Neural crest cell (in vitro differentiated cells): ENCODE data around the gene MMP28. TPM values are rescaled to one million over a fixed set of nuclear protein-coding genes. Genes with fewer than 3 reads are reported as not detected.

Experiments used
- DNase-seq: peaks from one replicate; pipeline ENCODE4 v3.0.0; 2021; ENCODE audit warnings: low read depth, mixed read lengths, low spot score
- H3K27ac Mint-ChIP-seq: one replicate; pipeline ENCODE4 v1.8.0; 2021; ENCODE audit warnings: mild to moderate bottlenecking, mixed read lengths; ENCODE audit not compliant: unreplicated experiment
- H3K27me3 Mint-ChIP-seq: 2 replicates; pipeline ENCODE4 v1.8.0; 2021; ENCODE audit warnings: low read depth, mild to moderate bottlenecking, mixed read lengths
- H3K36me3 Mint-ChIP-seq: 2 replicates; pipeline ENCODE4 v1.8.0; 2021; ENCODE audit warnings: low read depth, mild to moderate bottlenecking, mixed read lengths
- H3K4me1 Mint-ChIP-seq: 2 replicates; pipeline ENCODE4 v1.8.0; 2021; ENCODE audit warnings: mixed read lengths
- H3K4me3 Mint-ChIP-seq: one replicate; pipeline ENCODE4 v1.8.0; 2021; ENCODE audit warnings: mild to moderate bottlenecking, mixed read lengths
- H3K9me3 Mint-ChIP-seq: 2 replicates; pipeline ENCODE4 v1.8.0; 2021; ENCODE audit warnings: mixed read lengths
- total RNA-seq: library from RNA; stranded (reverse); gene quantifications from 2 replicates; pipeline ENCODE4 v1.2.1, GENCODE V29; 2021
- TF ChIP-seq, protein P1 (sequence below): fragments of 200-600 bp; sonication (generic); conservative IDR thresholded peaks from 2 replicates; pipeline ENCODE4 v1.5.0; 2021; ENCODE audit warnings: antibody characterized with exemption, mild to moderate bottlenecking

The MMP28 gene
- total RNA-seq, 1 donor from 2014 or later = 0.68 TPM

DNA sequence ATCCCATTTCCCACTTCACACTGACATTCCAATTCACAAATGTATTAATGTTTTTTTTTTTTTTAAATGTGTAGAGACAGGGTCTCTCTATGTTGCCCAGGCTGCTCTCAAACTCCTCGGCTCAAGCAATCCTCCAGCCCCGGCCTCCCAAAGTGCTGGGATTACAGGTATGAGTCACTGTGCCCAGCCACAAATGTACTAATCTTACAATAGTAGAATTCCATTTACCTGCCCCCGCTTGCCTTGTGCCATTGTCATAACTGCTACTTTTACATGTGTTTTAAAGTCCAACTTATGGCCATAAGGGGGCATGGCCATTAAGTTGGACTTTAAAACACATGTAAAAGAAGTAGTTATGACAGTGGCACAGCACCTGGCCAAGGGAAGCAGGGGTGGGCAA is 4.6 kb downstream of the MMP28 start:
- peaks cover 67% of the 10 kb centered on the region for H3K27me3 Mint-ChIP-seq
- DNase-seq = no peak
- H3K9me3 Mint-ChIP-seq = no peaks in the 10 kb centered on the region
- no peak overlapping the region for H3K4me3 Mint-ChIP-seq
- no peak overlapping the region for H3K27ac Mint-ChIP-seq
- TF ChIP-seq, protein P1, sequence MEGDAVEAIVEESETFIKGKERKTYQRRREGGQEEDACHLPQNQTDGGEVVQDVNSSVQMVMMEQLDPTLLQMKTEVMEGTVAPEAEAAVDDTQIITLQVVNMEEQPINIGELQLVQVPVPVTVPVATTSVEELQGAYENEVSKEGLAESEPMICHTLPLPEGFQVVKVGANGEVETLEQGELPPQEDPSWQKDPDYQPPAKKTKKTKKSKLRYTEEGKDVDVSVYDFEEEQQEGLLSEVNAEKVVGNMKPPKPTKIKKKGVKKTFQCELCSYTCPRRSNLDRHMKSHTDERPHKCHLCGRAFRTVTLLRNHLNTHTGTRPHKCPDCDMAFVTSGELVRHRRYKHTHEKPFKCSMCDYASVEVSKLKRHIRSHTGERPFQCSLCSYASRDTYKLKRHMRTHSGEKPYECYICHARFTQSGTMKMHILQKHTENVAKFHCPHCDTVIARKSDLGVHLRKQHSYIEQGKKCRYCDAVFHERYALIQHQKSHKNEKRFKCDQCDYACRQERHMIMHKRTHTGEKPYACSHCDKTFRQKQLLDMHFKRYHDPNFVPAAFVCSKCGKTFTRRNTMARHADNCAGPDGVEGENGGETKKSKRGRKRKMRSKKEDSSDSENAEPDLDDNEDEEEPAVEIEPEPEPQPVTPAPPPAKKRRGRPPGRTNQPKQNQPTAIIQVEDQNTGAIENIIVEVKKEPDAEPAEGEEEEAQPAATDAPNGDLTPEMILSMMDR = no peak
- H3K36me3 Mint-ChIP-seq = no peaks in the 10 kb centered on the region
- H3K4me1 Mint-ChIP-seq = peaks cover 16% of the 10 kb centered on the region

DNA sequence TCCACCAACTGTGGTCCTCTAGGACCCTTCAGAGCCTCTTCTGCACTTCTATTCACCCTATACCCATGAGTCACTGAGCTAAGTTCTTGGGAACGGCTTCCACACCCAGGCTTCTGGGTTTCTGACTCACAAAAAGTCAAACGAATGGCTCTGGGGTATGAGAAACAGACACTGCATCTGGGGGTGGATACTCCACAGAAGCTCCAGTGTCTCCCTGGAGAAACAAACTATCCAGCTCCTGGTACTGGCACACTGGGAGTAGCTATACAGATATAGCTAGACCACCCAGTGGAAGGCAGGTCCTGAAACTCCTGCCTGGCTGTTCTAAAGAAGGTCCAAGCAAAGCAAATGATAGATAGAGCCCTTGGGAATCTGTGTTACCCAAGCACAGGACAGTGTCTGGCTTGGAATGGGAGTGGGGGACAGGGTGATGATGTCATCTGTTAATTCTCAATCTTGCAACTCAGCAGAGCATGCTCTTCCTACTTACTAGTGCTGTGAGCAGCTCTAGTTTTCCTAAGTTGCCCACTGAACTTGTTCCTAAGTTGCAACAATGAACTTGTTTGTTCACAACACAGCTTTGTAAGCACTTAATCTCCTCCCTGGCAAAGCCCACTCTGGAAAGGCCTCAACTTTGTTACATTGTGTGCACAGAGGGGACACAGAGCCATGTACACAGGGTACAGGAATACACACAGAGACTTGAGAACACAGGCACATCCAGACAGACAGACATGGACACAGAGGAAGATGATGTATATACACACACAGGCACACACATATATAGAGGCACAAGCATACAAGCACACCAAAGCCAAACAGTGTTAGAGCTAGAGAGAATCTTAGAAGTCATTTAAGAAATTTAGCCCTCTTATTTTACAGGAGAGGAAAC is 6.7 kb downstream of the MMP28 start:
- Mint-ChIP-seq H3K27ac (no peak overlapping the region), H3K27me3 (peaks cover 49% of the 10 kb centered on the region), H3K36me3 (no peaks in the 10 kb centered on the region), H3K4me3 (no peak overlapping the region), H3K9me3 (no peaks in the 10 kb centered on the region), H3K4me1 (peaks cover 16% of the 10 kb centered on the region)
- no peak for DNase-seq
- TF ChIP-seq, protein P1 = no peak

DNA sequence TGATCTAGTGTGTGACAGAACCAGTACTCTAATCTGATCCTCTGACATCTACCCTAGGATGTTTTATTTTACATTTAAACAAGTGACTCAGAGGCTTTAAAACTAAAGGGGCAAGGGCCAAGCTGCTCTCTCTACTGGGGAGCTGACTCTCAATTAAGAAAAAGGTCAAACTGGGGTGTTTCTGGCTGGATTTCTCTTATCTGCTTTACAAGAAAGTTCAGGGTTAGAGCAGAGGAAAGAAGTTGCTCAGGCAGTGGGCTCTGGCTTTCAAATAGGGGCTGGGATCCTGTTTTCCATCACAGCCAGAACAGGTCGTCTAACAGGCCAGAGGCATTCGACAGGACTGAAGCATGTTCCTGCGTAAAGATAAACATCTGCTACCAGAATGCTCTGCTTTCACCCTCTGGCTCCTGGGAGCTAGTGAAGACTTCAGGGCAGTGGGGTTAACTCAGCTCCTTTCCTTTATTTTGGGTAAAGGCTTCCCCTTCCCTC is 8.5 kb downstream of the MMP28 start:
- H3K4me3 Mint-ChIP-seq = no peak overlapping the region
- TF ChIP-seq, protein P1 = no peak
- peaks cover 16% of the 10 kb centered on the region for H3K4me1 Mint-ChIP-seq
- H3K9me3 Mint-ChIP-seq = no peaks in the 10 kb centered on the region
- H3K36me3 Mint-ChIP-seq = no peaks in the 10 kb centered on the region
- no peak overlapping the region for H3K27ac Mint-ChIP-seq
- no peak for DNase-seq
- H3K27me3 Mint-ChIP-seq = peaks cover 37% of the 10 kb centered on the region

DNA sequence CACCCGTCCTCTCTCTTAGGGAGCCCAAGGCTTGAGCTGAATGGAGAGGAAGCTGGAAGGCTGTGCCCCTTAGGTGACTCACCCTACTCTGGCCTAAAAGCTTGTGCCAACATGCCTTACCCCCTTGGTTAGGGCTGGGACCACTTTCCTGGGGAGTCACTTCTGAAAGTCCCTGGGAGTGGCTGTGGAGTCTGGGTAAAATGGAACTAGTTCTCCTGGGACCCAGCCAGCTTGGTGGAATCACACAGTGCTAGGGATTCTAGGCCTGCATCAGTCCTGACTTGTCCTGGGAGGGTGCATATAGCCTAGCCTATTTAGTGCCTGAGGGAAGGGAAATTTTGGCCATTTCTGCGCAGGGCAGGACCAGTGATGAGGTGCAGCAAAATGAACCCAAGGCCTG is 10.5 kb downstream of the MMP28 start:
- Mint-ChIP-seq H3K27ac (no peak overlapping the region), H3K27me3 (peaks cover 32% of the 10 kb centered on the region), H3K9me3 (no peaks in the 10 kb centered on the region), H3K36me3 (no peaks in the 10 kb centered on the region), H3K4me3 (no peak overlapping the region), H3K4me1 (peaks cover 16% of the 10 kb centered on the region)
- no peak for DNase-seq
- TF ChIP-seq, protein P1 = no peak

DNA sequence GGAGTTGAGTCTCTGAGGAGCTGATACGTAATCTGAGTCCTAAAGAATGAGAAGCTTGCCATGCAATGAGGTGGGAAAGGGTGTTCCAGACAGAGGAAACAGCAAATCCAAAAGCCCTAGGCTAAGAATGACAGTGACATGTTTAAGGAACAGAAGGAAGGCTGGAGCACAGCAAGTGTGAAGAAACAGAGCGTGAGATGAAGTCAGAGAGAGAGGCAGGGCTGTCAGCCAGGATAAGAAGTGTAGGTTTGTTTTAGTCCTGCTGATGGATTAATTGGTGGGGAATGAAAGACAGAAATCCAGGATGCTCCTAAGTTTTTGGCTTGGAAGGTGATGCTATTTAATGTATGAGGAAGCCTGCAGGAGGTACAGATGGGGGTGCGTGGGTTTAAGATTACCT is 14.5 kb downstream of the MMP28 start:
- no peak for DNase-seq
- Mint-ChIP-seq H3K27me3 (peaks cover 16% of the 10 kb centered on the region), H3K9me3 (no peaks in the 10 kb centered on the region), H3K4me1 (peaks cover 5% of the 10 kb centered on the region), H3K36me3 (no peaks in the 10 kb centered on the region), H3K27ac (no peak overlapping the region), H3K4me3 (no peak overlapping the region)
- TF ChIP-seq, protein P1 = no peak
